HepG2 (cell line): ENCODE measurements around the gene RABGGTA. TPM values are rescaled to one million over a fixed set of nuclear protein-coding genes. Genes with fewer than 3 reads are reported as not detected.

Experiments used
- ELF1 ChIP-seq: sonication (generic); formaldehyde crosslinking; IDR thresholded peaks from 2 replicates; pipeline ENCODE4 v1.4.0; 2020; ENCODE audit warnings: missing genetic modification reagents
- FOXA3 ChIP-seq: IDR thresholded peaks from 2 replicates; pipeline ENCODE4 v1.6.1; 2016; ENCODE audit warnings: missing genetic modification reagents, missing compliant biosample characterization
- ZNF234 ChIP-seq: sonication (generic); formaldehyde crosslinking; conservative IDR thresholded peaks from 2 replicates; pipeline ENCODE4 v1.5.1; 2020; ENCODE audit warnings: mild to moderate bottlenecking, missing genetic modification reagents
- ZNF382 ChIP-seq: sonication (generic); formaldehyde crosslinking; IDR thresholded peaks from 2 replicates; pipeline ENCODE4 v1.5.0; 2020; ENCODE audit warnings: missing genetic modification reagents, mild to moderate bottlenecking, borderline replicate concordance
- ZNF598 ChIP-seq: sonication (generic); formaldehyde crosslinking; IDR thresholded peaks from 2 replicates; pipeline ENCODE4 v1.5.1; 2020; ENCODE audit warnings: mild to moderate bottlenecking, missing genetic modification reagents, borderline replicate concordance
- ZNF879 ChIP-seq: sonication (generic); formaldehyde crosslinking; IDR thresholded peaks from 2 replicates; pipeline ENCODE4 v1.8.1; 2023; ENCODE audit warnings: missing genetic modification reagents
- polyA plus RNA-seq, 8 experiments: library from polyadenylated mRNA; depleted of rRNA in 3 of 8; stranded (reverse) in 7 of 8; unstranded in 1 of 8; fragments of >200 nt; fragmentation: Illumina TruSeq in 4 of 8; extraction: Trizol in 4 of 8; gene quantifications; 2 replicates each; pipeline versions ENCODE4 v1.2.1 to v1.2.3, GENCODE V29; 2011 to 2016; ENCODE audit warnings: low read depth in 4 of 8, missing spikeins in 1 of 8, mixed read lengths in 1 of 8; ENCODE audit not compliant: insufficient read depth in 1 of 8
- total RNA-seq, 5 experiments: library from RNA; depleted of rRNA; stranded (reverse); fragments of >200 nt; fragmentation: Illumina TruSeq; extraction: Trizol; gene quantifications; 2 replicates each; pipeline ENCODE4 v1.2.3, GENCODE V29; 2016; ENCODE audit warnings: low read depth in 1 of 5
- TF ChIP-seq, protein P1 (sequence below): sonication (generic); formaldehyde crosslinking; IDR thresholded peaks from 2 replicates; pipeline ENCODE4 v1.5.0; 2020; ENCODE audit warnings: missing genetic modification reagents
- TF ChIP-seq, protein P2 (sequence below): sonication (generic); formaldehyde crosslinking; IDR thresholded peaks from one replicate; pipeline ENCODE4 v1.5.1; 2020; ENCODE audit warnings: mild to moderate bottlenecking, missing genetic modification reagents; ENCODE audit errors: not compliant biosample characterization
- TF ChIP-seq, protein P3 (sequence below): sonication (generic); formaldehyde crosslinking; IDR thresholded peaks from 2 replicates; pipeline ENCODE4 v1.4.0; 2020; ENCODE audit warnings: missing genetic modification reagents
- TF ChIP-seq, protein P4 (sequence below): sonication (generic); formaldehyde crosslinking; IDR thresholded peaks from 2 replicates; pipeline ENCODE4 v1.8.0; 2022; ENCODE audit warnings: low read depth, missing genetic modification reagents
- TF ChIP-seq, protein P5 (sequence below): sonication (generic); formaldehyde crosslinking; IDR thresholded peaks from 2 replicates; pipeline ENCODE4 v1.4.0; 2020; ENCODE audit warnings: mild to moderate bottlenecking, missing genetic modification reagents
- TF ChIP-seq, protein P6 (sequence below): sonication (generic); formaldehyde crosslinking; IDR thresholded peaks from 2 replicates; pipeline ENCODE4 v1.4.0; 2020; ENCODE audit warnings: missing genetic modification reagents

RABGGTA gene
- total and polyA plus RNA-seq, 2 of the 13 experiments (the other 11 are each of a cell fraction or from before 2014, with no cell fraction given) = 57.9 to 90.8 TPM

DNA sequence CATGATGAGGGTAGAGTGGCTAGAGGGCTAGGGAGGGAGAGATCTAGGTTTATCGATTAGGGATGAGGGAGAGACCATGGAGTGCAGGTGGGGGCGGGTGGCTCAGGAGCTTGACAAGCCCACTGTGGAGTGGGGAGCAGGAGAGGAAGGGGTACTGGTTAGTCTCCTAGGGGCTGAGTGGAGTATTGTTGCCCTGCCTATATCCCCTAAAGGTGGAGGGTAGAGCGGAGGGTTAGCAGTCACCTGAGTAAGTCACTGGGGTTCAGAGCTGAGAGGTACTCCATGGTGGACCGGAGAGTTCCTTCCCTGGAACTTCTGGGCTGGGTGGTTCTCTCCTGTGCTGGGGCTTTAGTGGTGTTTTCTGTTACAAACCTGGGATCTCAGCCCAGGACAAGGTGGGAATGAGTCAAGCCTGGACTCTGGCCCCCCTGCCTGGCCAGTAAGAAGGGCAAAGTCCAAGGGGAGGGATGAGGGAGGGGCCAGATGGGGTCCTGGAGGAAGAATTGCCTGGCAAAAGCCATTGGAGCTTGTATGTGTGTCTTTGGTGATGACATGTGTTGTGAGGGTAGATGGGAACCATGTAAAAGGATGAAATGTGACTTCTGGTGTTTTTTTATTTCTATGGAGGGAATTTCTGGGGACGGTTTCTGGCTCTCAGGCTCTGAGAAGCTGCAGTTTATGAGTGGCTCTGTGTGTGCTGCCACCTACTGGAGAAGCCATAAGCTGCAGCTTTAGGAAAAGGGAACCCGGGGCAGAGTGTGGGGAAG, 36.4 kb upstream of the RABGGTA start, which contains the start of gene CIDEB (continued):
- TF ChIP-seq, protein P1, sequence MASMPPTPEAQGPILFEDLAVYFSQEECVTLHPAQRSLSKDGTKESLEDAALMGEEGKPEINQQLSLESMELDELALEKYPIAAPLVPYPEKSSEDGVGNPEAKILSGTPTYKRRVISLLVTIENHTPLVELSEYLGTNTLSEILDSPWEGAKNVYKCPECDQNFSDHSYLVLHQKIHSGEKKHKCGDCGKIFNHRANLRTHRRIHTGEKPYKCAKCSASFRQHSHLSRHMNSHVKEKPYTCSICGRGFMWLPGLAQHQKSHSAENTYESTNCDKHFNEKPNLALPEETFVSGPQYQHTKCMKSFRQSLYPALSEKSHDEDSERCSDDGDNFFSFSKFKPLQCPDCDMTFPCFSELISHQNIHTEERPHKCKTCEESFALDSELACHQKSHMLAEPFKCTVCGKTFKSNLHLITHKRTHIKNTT (CRISPR knock-in tag) = no peak
- TF ChIP-seq, protein P2, sequence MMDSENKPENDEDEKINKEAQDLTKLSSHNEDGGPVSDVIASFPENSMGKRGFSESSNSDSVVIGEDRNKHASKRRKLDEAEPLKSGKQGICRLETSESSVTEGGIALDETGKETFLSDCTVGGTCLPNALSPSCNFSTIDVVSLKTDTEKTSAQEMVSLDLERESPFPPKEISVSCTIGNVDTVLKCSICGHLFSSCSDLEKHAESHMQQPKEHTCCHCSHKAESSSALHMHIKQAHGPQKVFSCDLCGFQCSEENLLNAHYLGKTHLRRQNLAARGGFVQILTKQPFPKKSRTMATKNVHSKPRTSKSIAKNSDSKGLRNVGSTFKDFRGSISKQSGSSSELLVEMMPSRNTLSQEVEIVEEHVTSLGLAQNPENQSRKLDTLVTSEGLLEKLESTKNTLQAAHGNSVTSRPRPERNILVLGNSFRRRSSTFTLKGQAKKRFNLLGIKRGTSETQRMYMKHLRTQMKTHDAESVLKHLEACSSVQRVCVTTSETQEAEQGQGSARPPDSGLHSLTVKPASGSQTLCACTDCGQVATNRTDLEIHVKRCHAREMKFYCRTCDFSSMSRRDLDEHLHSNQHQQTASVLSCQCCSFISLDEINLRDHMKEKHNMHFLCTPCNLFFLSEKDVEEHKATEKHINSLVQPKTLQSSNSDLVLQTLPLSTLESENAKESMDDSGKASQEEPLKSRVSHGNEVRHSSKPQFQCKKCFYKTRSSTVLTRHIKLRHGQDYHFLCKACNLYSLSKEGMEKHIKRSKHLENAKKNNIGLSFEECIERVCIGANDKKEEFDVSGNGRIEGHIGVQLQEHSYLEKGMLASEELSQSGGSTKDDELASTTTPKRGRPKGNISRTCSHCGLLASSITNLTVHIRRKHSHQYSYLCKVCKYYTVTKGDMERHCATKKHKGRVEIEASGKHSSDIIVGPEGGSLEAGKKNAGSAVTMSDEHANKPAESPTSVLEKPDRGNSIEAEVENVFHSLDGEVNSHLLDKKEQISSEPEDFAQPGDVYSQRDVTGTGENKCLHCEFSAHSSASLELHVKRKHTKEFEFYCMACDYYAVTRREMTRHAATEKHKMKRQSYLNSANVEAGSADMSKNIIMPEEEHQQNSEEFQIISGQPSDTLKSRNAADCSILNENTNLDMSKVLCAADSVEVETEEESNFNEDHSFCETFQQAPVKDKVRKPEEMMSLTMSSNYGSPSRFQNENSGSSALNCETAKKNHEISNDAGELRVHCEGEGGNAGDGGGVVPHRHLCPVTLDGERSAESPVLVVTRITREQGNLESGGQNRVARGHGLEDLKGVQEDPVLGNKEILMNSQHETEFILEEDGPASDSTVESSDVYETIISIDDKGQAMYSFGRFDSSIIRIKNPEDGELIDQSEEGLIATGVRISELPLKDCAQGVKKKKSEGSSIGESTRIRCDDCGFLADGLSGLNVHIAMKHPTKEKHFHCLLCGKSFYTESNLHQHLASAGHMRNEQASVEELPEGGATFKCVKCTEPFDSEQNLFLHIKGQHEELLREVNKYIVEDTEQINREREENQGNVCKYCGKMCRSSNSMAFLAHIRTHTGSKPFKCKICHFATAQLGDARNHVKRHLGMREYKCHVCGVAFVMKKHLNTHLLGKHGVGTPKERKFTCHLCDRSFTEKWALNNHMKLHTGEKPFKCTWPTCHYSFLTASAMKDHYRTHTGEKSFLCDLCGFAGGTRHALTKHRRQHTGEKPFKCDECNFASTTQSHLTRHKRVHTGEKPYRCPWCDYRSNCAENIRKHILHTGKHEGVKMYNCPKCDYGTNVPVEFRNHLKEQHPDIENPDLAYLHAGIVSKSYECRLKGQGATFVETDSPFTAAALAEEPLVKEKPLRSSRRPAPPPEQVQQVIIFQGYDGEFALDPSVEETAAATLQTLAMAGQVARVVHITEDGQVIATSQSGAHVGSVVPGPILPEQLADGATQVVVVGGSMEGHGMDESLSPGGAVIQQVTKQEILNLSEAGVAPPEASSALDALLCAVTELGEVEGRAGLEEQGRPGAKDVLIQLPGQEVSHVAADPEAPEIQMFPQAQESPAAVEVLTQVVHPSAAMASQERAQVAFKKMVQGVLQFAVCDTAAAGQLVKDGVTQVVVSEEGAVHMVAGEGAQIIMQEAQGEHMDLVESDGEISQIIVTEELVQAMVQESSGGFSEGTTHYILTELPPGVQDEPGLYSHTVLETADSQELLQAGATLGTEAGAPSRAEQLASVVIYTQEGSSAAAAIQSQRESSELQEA (CRISPR knock-in tag) = peak; percentile 29
- no peak for TF ChIP-seq ZNF234 (CRISPR knock-in tag)
- TF ChIP-seq ZNF382 = no peak
- TF ChIP-seq ZNF598 (CRISPR knock-in tag) = peak; percentile 1; the same call in 1 of the 2 replicates
- TF ChIP-seq ELF1 = peak; percentile 66
- TF ChIP-seq, protein P3, sequence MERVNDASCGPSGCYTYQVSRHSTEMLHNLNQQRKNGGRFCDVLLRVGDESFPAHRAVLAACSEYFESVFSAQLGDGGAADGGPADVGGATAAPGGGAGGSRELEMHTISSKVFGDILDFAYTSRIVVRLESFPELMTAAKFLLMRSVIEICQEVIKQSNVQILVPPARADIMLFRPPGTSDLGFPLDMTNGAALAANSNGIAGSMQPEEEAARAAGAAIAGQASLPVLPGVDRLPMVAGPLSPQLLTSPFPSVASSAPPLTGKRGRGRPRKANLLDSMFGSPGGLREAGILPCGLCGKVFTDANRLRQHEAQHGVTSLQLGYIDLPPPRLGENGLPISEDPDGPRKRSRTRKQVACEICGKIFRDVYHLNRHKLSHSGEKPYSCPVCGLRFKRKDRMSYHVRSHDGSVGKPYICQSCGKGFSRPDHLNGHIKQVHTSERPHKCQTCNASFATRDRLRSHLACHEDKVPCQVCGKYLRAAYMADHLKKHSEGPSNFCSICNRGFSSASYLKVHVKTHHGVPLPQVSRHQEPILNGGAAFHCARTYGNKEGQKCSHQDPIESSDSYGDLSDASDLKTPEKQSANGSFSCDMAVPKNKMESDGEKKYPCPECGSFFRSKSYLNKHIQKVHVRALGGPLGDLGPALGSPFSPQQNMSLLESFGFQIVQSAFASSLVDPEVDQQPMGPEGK = peak; percentile 99
- TF ChIP-seq ZNF879 (CRISPR knock-in tag) = no peak
- TF ChIP-seq, protein P4, sequence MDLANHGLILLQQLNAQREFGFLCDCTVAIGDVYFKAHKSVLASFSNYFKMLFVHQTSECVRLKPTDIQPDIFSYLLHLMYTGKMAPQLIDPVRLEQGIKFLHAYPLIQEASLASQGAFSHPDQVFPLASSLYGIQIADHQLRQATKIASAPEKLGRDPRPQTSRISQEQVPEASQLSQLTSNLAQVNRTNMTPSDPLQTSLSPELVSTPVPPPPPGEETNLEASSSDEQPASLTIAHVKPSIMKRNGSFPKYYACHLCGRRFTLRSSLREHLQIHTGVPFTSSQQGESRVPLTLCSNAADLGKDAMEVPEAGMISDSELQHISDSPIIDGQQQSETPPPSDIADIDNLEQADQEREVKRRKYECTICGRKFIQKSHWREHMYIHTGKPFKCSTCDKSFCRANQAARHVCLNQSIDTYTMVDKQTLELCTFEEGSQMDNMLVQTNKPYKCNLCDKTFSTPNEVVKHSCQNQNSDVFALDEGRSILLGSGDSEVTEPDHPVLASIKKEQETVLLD (CRISPR knock-in tag) = no peak
- peak; percentile 92 for TF ChIP-seq FOXA3 (CRISPR knock-in tag)
- TF ChIP-seq, protein P5, sequence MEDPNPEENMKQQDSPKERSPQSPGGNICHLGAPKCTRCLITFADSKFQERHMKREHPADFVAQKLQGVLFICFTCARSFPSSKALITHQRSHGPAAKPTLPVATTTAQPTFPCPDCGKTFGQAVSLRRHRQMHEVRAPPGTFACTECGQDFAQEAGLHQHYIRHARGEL (CRISPR knock-in tag) = no peak
- TF ChIP-seq, protein P6, sequence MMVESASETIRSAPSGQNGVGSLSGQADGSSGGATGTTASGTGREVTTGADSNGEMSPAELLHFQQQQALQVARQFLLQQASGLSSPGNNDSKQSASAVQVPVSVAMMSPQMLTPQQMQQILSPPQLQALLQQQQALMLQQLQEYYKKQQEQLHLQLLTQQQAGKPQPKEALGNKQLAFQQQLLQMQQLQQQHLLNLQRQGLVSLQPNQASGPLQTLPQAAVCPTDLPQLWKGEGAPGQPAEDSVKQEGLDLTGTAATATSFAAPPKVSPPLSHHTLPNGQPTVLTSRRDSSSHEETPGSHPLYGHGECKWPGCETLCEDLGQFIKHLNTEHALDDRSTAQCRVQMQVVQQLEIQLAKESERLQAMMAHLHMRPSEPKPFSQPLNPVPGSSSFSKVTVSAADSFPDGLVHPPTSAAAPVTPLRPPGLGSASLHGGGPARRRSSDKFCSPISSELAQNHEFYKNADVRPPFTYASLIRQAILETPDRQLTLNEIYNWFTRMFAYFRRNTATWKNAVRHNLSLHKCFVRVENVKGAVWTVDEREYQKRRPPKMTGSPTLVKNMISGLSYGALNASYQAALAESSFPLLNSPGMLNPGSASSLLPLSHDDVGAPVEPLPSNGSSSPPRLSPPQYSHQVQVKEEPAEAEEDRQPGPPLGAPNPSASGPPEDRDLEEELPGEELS (CRISPR knock-in tag) = peak; percentile 75
